Measurements from ENCODE around the gene IGDCC3. TPM values are rescaled to one million over a fixed set of nuclear protein-coding genes. Genes with fewer than 3 reads are reported as not detected.

Gene IGDCC3
- polyA plus RNA-seq, 1 donor (not counting 4 experiments of a cell fraction or from before 2014, with no cell fraction given) = not detected

DNA sequence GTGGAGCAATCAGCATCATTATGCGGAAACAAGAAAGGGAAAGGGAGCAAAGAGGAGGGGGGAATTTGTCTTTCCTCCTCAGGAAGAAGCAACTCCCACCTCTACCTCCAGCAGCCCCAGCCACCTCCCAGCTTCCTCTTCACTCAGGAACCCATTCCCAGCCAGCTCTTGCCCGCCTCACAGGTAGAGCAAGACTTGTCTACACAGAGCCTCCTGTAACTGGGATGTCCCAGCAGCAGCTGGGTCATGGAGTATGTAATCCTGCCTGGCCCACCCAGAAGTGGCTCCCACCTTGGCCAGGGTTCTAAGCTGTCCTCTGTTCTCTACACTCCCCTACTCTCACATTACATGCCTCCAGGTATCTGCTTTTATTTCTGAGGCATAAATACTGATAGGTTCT is 14.0 kb downstream of the IGDCC3 start:
- no peak overlapping the region for H3K9ac ChIP-seq (ENCODE audit: control insufficient read depth, extremely low read depth, insufficient read depth, low read length)
- FAIRE-seq = no peak
- H3K27me3 ChIP-seq (ENCODE audit: control insufficient read depth, extremely low read depth, insufficient read depth, low read length) = peaks cover 13% of the 10 kb centered on the region
- H3K79me2 ChIP-seq (ENCODE audit: control insufficient read depth, insufficient read depth, low read length) = no peaks in the 10 kb centered on the region
- no peak overlapping the region for H3K4me2 ChIP-seq (ENCODE audit: control insufficient read depth, extremely low read depth, insufficient read depth, low read depth, low read length)
- no peak for DNase-seq (ENCODE audit: low read depth, low spot score)
- no peak overlapping the region for H2AFZ ChIP-seq (ENCODE audit: control insufficient read depth, low read length)
- no peak overlapping the region for H3K27ac ChIP-seq (ENCODE audit: control insufficient read depth, insufficient read depth, low read length)
- no peaks in the 10 kb centered on the region for H3K36me3 ChIP-seq (ENCODE audit: control insufficient read depth in 2 of 2, extremely low read depth in 1 of 2, insufficient read depth in 2 of 2, low read length in 2 of 2)
- no peaks in the 10 kb centered on the region for H3K9me1 ChIP-seq (ENCODE audit: control insufficient read depth, extremely low read depth, insufficient read depth, low read length)
- H3K4me1 ChIP-seq (ENCODE audit: control insufficient read depth, extremely low read depth, insufficient read depth, low read length) = no peaks in the 10 kb centered on the region
- no peaks in the 10 kb centered on the region for H3K9me3 ChIP-seq (ENCODE audit: control insufficient read depth, low read depth, low read length)
- H3K4me3 ChIP-seq (ENCODE audit: control insufficient read depth in 2 of 3, extremely low read depth in 1 of 3, insufficient read depth in 2 of 3, low read depth in 1 of 3, low read length in 3 of 3) = no peak overlapping the region
- TF ChIP-seq, protein P1, sequence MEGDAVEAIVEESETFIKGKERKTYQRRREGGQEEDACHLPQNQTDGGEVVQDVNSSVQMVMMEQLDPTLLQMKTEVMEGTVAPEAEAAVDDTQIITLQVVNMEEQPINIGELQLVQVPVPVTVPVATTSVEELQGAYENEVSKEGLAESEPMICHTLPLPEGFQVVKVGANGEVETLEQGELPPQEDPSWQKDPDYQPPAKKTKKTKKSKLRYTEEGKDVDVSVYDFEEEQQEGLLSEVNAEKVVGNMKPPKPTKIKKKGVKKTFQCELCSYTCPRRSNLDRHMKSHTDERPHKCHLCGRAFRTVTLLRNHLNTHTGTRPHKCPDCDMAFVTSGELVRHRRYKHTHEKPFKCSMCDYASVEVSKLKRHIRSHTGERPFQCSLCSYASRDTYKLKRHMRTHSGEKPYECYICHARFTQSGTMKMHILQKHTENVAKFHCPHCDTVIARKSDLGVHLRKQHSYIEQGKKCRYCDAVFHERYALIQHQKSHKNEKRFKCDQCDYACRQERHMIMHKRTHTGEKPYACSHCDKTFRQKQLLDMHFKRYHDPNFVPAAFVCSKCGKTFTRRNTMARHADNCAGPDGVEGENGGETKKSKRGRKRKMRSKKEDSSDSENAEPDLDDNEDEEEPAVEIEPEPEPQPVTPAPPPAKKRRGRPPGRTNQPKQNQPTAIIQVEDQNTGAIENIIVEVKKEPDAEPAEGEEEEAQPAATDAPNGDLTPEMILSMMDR (optimal IDR thresholded peaks at IDR 0.05 in 1 of 3, IDR thresholded peaks at IDR 0.05 in 1 of 3, conservative IDR thresholded peaks at IDR 0.05 in 1 of 3; ENCODE audit: extremely low read depth in 1 of 3, insufficient read depth in 2 of 3, low read length in 3 of 3) = no peak
- no peak for TF ChIP-seq EZH2 (IDR thresholded peaks at IDR 0.05; ENCODE audit: low read length)
- dilution Hi-C loops (cut with MboI; ENCODE audit: extremely low pct_ligation_motif_present, low sequenced_read_pairs) = no loop called here
- no peaks in the 10 kb centered on the region for H4K20me1 ChIP-seq (ENCODE audit: control insufficient read depth, extremely low read depth, insufficient read depth, low read length)

DNA sequence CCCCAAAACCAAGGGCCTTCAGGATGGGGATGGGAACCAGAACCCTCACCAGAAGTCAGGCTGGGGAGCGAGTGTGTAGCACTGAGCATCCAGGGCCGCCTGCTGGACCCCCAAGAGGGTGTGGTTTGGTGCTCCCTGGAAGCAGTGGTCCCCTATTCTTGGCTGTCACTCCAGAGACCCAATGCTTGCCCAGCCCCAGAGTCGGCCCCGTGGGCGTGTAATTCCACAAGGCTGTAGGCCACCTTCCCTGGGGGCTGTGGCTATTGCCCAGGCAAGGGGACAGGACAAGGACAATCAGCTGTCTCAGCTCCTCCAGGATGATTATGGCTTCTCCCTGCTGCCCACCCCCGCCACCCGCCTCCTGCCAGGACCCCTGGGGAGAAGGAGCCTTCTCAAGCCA is 14.5 kb downstream of the IGDCC3 start:
- no peak for FAIRE-seq

More for the DNA sequence above, 14.5 kb downstream of the IGDCC3 start:
- Histone ChIP-seq H3K9ac (ENCODE audit: control insufficient read depth, extremely low read depth, insufficient read depth, low read length) (no peak overlapping the region), H3K4me1 (ENCODE audit: control insufficient read depth, extremely low read depth, insufficient read depth, low read length) (no peaks in the 10 kb centered on the region), H3K36me3 (ENCODE audit: control insufficient read depth in 2 of 2, extremely low read depth in 1 of 2, insufficient read depth in 2 of 2, low read length in 2 of 2) (no peaks in the 10 kb centered on the region), H3K9me3 (ENCODE audit: control insufficient read depth, low read depth, low read length) (no peaks in the 10 kb centered on the region), H3K27me3 (ENCODE audit: control insufficient read depth, extremely low read depth, insufficient read depth, low read length) (peaks cover 9% of the 10 kb centered on the region), H3K79me2 (ENCODE audit: control insufficient read depth, insufficient read depth, low read length) (no peaks in the 10 kb centered on the region), H3K4me3 (ENCODE audit: control insufficient read depth in 2 of 3, extremely low read depth in 1 of 3, insufficient read depth in 2 of 3, low read depth in 1 of 3, low read length in 3 of 3) (no peak overlapping the region), H2AFZ (ENCODE audit: control insufficient read depth, low read length) (no peak overlapping the region), H4K20me1 (ENCODE audit: control insufficient read depth, extremely low read depth, insufficient read depth, low read length) (no peaks in the 10 kb centered on the region), H3K4me2 (ENCODE audit: control insufficient read depth, extremely low read depth, insufficient read depth, low read depth, low read length) (no peak overlapping the region), H3K9me1 (ENCODE audit: control insufficient read depth, extremely low read depth, insufficient read depth, low read length) (no peaks in the 10 kb centered on the region), H3K27ac (ENCODE audit: control insufficient read depth, insufficient read depth, low read length) (no peak overlapping the region)
- TF ChIP-seq, protein P1 (optimal IDR thresholded peaks at IDR 0.05 in 1 of 3, IDR thresholded peaks at IDR 0.05 in 1 of 3, conservative IDR thresholded peaks at IDR 0.05 in 1 of 3; ENCODE audit: extremely low read depth in 1 of 3, insufficient read depth in 2 of 3, low read length in 3 of 3) = no peak
- no peak for TF ChIP-seq EZH2 (IDR thresholded peaks at IDR 0.05; ENCODE audit: low read length)
- dilution Hi-C loops (cut with MboI; ENCODE audit: extremely low pct_ligation_motif_present, low sequenced_read_pairs) = no loop called here
- DNase-seq (ENCODE audit: low read depth, low spot score) = no peak

Measured in keratinocyte (primary cell).